ENCODE results near the gene PIGV.
A peak's percentile ranks its signal among the peaks of the same experiment; 100 is the strongest.
"Not testable (repeated sequence)": the region's sequence is repeated elsewhere in the genome, so short reads cannot be mapped to it uniquely, and the experiment has no call there.

The PIGV gene

DNA sequence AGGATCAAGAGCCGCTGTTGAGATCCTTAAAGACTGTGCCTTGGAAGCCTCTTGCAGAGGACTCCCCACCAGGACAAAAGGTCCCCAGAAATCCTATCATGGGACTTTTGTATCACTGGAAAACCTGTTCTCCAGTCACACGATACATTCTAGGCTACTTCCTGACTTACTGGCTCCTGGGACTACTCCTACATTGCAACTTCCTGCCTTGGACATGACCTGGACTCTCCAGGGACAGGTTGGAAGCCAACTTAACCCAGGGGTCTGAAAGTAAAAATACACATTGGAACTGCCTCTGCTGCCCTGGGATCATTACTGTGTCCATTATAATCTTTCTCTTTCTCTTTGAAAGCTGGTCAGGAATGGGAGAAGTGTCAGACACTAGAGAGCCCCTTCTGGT is 9.9 kb downstream of the PIGV start:
- DNase-seq, result no peak

DNA sequence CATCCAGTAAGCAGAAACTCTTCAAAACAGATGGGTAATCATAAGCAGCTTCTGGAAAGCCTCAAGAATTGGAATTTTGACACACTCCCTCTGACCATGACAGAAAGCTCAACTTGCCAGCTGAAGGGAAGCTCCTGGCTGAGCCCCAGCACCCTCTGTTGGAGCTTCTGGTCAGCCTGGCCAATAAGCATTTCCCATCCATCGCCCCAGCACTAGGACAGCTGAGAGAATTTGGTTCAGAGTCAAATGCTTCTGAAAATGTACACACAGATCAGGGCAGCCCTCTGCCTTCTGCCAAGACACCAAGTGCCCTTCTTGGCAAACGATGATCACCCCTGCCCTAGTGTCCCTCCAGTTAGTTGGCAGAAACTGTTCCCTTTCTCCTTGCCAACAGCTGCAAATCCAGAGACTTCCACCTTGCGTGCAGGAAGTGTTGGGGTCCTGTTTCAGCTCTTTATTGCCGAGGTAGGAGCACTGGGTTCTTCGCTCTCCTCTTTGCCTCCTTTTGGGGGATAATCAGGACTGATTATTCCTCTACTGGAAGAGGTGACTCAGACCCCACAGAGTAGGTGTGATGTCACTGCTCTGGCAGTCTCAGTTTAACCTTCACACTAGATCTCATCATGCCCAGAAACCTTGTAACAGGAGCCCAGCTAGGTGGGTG is 11.9 kb downstream of the PIGV start:
- DNase-seq, result peak in 1 of 2 experiments; percentile 23

DNA sequence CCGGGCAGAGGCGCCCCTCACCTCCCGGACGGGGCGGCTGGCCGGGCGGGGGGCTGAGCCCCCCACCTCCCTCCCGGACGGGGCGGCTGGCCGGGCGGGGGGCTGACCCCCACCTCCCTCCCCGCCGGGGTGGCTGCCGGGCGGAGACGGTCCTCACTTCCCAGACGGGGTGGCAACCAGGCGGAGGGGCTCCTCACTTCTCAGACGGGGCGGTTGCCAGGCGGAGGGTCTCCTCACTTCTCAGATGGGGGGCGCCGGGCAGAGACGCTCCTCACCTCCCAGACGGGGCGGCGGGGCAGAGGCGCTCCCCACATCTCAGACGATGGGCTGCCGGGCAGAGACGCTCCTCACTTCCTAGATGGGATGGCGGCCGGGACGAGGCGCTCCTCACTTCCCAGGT is 16.2 kb downstream of the PIGV start:
- DNase-seq, result not testable (repeated sequence)

DNA sequence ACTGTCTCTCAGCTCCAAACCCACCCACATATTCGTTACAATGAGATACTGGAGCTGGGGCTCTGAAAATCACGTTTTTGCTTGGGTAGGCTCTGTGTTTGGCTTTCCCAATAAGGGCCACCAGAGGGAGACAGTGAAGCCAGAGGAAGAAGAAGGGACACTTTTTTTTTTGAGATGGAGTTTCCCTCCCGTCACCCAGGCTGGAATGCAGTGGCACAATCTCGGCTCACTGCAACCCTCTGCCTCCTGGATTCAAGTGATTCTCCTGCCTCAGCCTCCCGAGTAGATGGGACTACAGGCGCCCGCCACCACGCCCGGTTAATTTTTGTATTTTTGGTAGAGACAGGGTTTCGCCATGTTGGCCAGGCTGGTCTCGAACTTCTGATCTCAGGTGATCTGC is 22.4 kb downstream of the PIGV start:
- peak; percentile 79 to 83 for DNase-seq

- DNase-seq, result no peak
Observed at GRCh38 chr1:26811057-26811456, 23.3 kb downstream of the PIGV start.

GRCh38 chr1:26811708-26812107 is 24.0 kb downstream of the PIGV start:
- DNase-seq, result no peak

DNA sequence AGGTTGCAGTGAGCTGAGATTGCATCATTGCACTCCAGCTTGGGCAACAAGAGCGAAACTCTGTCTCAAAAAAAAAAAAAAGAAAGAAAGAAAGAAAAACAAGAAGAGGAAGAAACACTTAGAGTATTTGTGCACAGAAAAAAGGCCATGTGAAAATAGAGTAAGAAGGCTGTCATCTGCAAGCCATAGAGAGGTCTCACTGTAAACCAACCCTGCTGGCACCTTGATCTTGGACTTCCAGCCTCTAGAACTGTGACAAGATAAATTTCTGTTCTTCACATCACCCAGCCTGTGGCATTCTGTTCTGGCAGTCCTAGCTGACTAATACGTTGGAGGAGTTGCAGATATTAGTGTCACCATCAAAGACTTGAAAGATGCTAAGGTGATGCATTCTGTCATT is 26.6 kb downstream of the PIGV start:
- no peak for DNase-seq

- DNase-seq, result no peak
Observed at GRCh38 chr1:26814893-26815292, 27.1 kb downstream of the PIGV start.

GRCh38 chr1:26820784-26821269 is 33.1 kb downstream of the PIGV start:
- DNase-seq, result no peak

DNA sequence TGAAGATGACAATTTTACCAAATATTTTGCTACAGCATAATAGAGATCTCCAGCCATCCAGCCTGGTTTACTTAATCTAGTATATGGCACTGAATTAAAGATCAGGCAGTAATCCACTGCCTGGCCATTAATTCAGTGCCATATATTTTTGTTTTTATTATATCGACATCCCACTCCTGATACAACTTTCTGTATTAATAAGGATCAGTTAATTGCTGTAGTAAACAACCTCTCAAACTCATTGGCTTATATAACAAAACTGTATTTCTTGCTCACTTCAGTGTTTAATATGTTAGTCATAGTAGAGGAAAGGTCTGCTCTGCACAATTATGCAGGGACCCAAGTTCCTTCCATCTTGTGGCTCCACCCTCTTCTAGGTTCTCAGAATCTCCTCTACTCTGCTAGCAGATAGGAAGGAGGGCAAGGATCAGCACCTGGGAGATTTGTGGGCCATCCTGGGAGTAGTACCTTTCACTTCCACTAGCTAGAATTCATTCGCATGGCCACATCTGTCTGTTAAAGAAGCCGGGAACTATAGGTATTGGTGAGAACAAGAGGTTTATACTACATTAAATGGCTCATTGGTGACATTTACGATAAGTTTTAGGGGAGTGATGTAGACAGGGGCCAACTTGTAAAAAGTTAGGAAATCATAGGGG is 35.1 kb downstream of the PIGV start:
- DNase-seq, result no peak

- no peak for DNase-seq
Observed at GRCh38 chr1:26824731-26825130, 37.0 kb downstream of the PIGV start.

DNA sequence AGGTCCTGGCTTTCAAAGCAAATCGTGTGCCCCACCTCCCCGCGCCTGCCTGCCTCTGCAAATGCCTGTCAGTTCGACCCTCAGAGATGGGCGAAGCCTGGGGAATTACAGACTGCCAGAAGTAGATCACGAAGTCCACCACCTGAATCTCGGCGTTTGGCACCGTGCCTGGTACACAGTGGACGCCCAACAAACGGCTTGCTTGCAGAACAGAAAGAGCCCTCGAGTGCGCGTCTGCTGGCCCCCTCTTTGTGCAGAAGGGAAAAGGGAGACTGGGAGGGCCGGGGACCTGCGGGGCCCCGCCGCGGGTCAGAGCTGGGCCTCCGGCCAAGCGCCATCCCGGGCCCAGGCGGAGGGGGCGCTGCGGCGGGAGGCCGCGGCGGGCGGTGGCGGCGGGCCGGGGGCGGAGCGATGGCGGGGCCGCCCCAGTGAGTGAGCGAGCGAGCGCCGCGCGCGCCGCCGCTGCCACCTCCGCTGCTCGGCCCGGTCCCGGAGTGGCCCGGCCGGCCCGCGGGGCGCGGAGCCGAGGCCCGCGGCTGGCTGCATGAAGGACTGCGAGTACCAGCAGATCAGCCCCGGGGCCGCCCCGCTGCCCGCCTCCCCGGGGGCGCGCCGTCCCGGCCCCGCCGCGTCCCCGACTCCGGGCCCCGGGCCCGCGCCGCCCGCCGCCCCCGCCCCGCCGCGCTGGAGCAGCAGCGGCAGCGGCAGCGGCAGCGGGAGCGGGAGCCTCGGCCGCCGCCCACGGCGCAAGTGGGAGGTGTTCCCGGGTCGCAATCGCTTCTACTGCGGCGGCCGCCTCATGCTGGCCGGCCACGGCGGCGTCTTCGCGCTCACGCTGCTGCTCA is 38.7 kb downstream of the PIGV start, which contains the start of gene ZDHHC18:
Gene ZDHHC18, plus strand, starts transcription at position 428 of the 845 bp plus-strand sequence. Its CDS starts 117 bp downstream, at position 545.
- DNase-seq, result peak; percentile 71 to 74

- no peak for DNase-seq
Observed at GRCh38 chr1:26827106-26827604, 39.4 kb downstream of the PIGV start.

DNA sequence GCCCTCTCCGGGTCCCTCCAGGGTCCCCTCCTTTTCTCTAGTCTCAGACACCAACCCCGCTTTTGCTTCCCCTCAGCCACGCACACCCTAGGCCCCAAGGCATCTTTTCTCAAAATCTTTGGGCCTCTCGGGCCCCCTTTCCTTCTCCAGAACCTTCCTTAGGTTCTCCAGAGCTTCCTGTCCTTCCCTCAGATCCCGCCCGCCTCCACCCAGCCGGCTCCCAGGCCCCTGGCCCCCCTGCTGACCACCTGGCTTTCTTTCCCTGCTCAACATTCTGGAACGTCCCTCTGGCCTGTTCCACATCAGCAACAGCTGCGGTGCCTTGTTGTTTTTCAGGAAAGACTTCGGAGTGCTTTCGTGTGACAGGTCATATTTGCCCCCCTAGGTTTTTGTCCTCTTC is 39.9 kb downstream of the PIGV start:
- DNase-seq, result no peak

DNA sequence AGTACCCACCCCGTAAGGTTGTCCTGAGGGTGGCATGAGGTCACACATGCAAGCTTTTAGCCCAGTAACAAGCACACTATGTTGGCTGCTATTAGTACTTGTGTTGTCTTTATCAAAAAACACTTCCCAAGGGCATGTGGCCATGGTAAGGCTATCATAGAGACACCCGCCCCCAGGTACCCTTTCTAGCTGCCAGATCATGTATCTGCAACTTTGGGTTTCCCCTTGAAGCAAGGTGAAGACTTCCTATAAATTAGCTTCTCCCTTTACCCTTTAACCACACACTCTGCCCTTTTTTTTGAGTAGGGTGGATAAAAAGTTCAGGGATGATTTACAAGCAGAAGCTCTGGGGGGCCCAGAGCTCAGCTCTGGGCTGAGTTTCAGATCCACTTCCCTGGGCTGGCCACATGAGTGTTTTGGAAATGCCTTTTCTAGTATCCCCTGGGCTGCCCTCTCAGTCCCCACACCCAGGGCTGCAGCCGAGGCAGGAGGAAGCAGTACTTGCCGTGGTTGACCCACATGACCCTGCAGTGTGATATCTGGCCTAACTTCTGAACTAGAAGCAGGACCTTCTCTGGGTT is 40.8 kb downstream of the PIGV start:
- peak; percentile 28 to 40 for DNase-seq

GRCh38 chr1:26829184-26829911 is 41.6 kb downstream of the PIGV start:
- DNase-seq, result no peak

GRCh38 chr1:26831059-26831458 is 43.3 kb downstream of the PIGV start:
- no peak for DNase-seq

DNA sequence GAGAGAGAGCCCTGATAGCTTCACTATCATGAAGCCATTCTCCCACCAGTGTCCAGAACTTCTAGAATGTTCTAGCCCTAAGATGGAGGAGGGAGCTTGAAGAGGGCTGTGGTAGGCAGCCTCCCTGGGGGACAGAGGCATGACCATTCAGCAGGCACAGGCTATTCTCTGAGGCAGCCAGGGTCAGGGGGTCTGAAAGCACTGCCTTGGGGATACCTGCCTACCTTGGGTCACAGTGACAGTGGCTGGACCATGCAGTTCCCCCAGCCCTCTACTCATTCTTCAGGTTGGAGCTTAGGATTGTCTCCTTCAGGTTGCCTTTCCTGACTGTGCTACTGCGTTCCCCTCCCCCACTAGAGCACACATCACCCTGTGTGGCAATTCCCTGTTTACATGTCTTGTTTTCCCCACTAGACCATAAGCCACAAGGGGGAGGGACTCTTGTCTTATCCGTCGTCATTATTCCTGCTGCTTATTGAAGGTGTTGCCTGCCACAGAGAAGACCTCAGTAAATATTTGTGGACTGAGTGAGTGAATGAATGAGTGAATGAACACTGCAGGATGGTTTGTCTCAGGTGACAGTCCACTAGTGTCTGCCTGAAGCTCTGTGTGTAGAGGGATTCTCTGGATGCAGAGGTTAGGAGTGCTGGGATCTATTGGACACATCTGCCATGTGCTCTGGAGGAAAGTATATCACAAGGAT is 43.9 kb downstream of the PIGV start:
- no peak for DNase-seq

DNA sequence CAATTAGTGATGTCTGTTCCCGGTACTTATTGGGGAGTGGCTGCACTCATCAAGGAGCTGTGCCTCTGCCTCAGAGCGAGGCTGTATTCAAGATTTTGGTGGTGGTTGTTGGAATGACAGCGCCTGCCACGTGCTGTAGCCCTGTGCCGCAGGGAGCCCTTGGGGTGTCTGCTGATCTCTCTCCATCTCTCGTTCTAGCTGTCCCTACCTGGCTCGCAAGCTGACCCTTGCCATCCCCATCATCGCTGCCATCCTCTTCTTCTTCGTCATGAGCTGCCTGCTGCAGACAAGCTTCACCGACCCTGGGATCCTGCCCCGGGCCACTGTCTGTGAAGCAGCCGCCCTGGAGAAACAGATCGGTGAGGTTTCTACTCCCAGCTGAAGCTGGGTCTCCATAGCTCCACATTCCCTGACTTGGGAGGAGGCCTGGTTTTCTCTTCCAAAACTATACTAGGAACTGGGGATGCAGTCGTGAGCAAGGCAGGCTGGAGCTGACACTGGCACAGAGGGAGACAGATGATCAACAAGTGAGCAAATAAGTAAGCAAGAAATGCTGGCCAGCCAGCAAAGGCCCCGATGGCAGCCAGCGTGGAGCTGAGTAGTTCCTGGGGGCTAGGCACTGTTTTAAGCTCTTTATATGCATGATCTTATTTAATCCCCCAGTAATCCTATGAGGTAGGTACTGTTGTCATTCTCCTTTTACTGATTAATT is 44.7 kb downstream of the PIGV start:
- DNase-seq, result no peak

DNA sequence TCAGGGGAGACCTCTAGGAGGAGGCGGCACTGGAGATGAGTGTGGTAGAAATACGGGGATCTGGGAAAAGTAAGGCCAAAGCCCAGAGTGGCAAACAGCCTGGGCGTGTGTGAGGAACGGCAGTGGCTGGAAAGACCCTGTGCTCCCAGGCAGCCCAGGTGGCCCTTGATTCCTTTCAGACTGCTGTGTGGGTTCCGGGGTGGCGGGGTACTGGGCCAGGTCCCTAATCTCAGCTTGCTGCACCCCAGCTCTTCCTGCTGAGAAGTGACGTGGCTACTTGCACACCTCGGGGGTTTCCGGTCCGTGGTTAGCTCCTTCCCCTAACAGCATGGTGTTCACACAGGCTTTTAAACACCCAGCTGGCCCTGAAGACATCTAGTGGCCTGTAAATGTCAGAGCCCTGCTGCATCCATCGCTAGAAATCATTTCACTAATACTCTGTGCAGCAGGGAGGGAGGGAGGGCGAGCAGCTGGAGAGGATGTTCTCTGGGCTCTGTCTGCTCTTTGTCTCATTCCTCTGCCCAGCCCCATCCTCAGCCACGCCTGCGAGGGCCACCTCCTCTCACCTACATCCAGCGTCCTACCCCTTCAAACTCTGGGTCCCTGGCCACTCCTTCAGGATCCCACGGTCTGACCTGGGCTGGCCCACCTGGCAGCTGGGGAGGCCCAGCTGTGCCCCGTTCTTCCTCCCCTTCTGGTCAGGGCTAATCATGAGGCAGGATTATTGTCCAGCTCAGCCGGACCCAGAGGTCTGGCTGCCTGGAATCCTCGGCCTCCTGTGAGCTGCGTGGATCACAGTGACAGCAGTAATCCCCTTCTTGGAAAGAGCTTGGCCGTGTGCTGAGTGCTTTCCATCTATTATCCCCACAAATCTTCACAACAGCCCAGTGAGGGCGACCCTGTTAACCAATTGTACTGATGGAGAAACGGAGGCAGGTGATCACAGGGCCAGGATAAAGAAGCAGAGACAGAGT is 46.0 kb downstream of the PIGV start:
- peak; percentile 78 to 83 for DNase-seq

Data from activated CD4-positive, alpha-beta T cell treated with anti-CD3 and anti-CD28 coated beads, Interleukin-2, amount 50 U/mL, for 48 hours (primary cell).